Duodenal mucosa (tissue), 2 donors: ENCODE data around the gene RNF130.
"Not testable (repeated sequence)": the region's sequence is repeated elsewhere in the genome, so short reads cannot be mapped to it uniquely, and the experiment has no call there.

Source experiments
- H3K27ac ChIP-seq: one replicate; pipeline ENCODE4 v1.7.0; 2013; ENCODE audit warnings: low read depth, low read length
- H3K27me3 ChIP-seq, 2 donors: one replicate each; pipeline ENCODE4 v1.7.0; 2013; ENCODE audit warnings: low read length in 2 of 2, control low read depth in 1 of 2; ENCODE audit not compliant: insufficient read depth in 2 of 2, control insufficient read depth in 1 of 2
- H3K36me3 ChIP-seq, 2 donors: one replicate each; pipeline ENCODE4 v1.7.0; 2013; ENCODE audit warnings: low read length in 2 of 2, control low read depth in 1 of 2; ENCODE audit not compliant: insufficient read depth in 2 of 2, control insufficient read depth in 1 of 2
- H3K4me1 ChIP-seq, 2 donors: one replicate each; pipeline ENCODE4 v1.7.0; 2013; ENCODE audit warnings: low read length in 2 of 2, control low read depth in 1 of 2; ENCODE audit not compliant: insufficient read depth in 2 of 2, control insufficient read depth in 1 of 2
- H3K4me3 ChIP-seq, 2 donors: one replicate each; pipeline ENCODE4 v1.7.0; 2013; ENCODE audit warnings: low read length in 2 of 2, low read depth in 1 of 2
- H3K9ac ChIP-seq, 2 donors: one replicate each; pipeline ENCODE4 v1.7.0; 2013; ENCODE audit warnings: low read length in 2 of 2, low read depth in 1 of 2
- H3K9me3 ChIP-seq, 2 donors: one replicate each; pipeline ENCODE4 v1.7.0; 2013; ENCODE audit warnings: low read length in 2 of 2, control low read depth in 1 of 2; ENCODE audit not compliant: control insufficient read depth in 1 of 2

The RNF130 gene

DNA sequence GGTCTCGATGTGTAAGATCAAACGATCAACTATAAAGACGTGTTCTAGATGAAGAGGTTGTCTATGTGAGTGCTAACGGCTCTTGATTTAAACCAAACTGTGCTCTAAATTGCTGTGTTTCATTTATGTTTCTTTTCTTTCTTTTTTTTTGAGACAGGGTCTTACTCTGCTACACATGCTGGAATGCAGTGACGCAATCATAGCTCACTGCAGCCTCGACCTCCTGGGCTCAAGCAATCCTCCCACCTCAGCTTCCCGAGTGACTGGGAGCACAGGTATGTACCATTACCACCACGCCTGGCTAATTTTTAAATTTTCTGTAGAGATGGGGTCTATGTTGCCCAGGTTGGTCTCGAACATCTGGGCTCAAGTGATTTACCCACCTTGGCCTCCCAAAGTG is 24.0 kb upstream of the RNF130 start:
- no peak overlapping the region for H3K9ac ChIP-seq
- H3K27me3 ChIP-seq = no peaks in the 10 kb centered on the region
- H3K27ac ChIP-seq = no peak overlapping the region
- H3K9me3 ChIP-seq = no peaks in the 10 kb centered on the region
- no peak overlapping the region for H3K4me3 ChIP-seq
- H3K36me3 ChIP-seq = no peaks in the 10 kb centered on the region
- peaks cover 0 to 8% of the 10 kb centered on the region in 2 donors for H3K4me1 ChIP-seq

DNA sequence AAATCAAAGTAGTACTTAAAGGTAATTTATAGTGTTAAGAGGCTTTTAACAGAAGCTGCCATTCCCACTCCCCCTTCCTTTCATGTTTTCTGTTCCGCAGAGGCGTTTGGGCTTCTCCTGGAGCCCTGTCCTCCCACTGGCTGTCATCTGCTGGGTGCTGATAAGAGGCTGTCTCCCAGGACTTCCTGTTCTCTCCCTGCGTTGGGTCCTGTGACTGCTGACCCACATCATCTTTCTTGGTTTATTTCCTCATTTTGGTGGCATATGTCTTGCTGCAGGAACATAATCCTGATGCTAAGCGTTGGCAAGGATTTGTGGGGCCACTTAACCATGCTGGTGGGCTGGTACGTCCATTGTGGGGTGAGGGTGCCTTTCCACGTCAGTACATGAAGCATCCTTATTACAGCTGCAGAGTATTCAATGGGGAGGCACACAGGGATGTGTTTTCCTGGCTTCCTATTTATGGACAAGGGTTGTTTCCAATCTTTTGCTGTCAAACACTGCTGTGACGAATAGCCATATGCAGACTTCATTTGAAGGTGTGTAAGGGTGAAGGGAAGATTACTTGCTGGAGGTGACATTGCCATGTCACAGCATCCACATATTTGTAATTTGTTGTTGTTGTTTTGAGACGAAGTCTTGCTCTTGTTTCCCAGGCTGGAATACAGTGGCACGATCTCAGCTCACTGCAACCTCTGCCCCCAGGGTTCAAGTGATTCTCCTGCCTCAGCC is 22.3 kb upstream of the RNF130 start:
- Histone ChIP-seq H3K36me3 (no peaks in the 10 kb centered on the region), H3K4me1 (peaks cover 0 to 8% of the 10 kb centered on the region in 2 donors), H3K9me3 (no peaks in the 10 kb centered on the region), H3K27me3 (no peaks in the 10 kb centered on the region), H3K27ac (no peak overlapping the region), H3K4me3 (no peak overlapping the region), H3K9ac (no peak overlapping the region)

- Histone ChIP-seq H3K27ac (no peak overlapping the region), H3K9me3 (no peaks in the 10 kb centered on the region)
Measured at GRCh38 chr5:180093241-180093640, 21.7 kb upstream of the RNF130 start.

DNA sequence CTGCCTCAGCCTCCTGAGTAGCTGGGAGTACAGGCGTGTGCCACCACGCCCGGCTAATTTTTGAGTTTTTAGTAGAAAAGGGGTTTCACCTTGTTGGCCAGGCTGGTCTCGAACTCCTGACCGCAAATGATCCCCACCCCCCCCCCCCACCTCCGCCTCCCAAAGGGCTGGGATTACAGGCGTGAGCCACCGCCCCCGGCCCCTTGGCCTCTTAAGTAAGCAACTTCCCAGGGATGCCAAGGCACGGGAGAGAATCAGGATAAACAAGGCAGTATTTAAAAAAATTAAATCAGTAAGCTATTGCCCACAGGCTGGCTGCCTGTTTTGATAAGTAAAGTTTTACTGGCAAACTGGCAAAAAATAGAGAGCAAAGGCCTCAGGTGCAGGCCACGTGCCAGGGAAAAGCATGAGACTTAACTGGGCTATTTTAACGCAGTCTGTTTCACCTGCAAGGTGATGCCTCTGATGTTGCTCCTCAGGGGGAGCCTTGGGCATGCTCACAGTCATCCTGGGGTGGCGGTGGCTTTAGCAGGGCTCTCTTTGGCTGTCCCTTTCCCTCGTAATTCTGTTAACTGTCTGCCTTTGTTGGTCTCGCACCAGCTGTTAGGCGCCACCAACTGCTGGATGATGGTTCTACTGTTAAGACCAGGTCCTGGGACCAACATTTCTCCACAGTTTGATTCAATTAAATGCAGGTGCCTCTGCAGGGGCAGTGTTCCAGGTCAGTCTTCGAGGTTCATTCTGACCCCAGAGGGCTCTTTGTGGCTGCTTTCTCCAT is 19.4 kb upstream of the RNF130 start:
- Histone ChIP-seq H3K27ac (no peak overlapping the region), H3K27me3 (no peaks in the 10 kb centered on the region), H3K9ac (no peak overlapping the region), H3K4me3 (peak overlapping the region in 1 of 2 donors; percentile 65), H3K4me1 (peaks cover 0 to 8% of the 10 kb centered on the region in 2 donors), H3K9me3 (no peaks in the 10 kb centered on the region), H3K36me3 (no peaks in the 10 kb centered on the region)

More at GRCh38 chr5:180093241-180093640, 21.7 kb upstream of the RNF130 start:
- no peaks in the 10 kb centered on the region for H3K36me3 ChIP-seq
- H3K4me1 ChIP-seq = peaks cover 0 to 8% of the 10 kb centered on the region in 2 donors
- no peak overlapping the region for H3K4me3 ChIP-seq
- H3K9ac ChIP-seq = no peak overlapping the region
- H3K27me3 ChIP-seq = no peaks in the 10 kb centered on the region

- no peaks in the 10 kb centered on the region for H3K27me3 ChIP-seq
- peak overlapping the region; percentile 60 to 65 for H3K4me3 ChIP-seq
- peak overlapping the region; percentile 36 for H3K27ac ChIP-seq
- H3K4me1 ChIP-seq = peaks cover 0 to 10% of the 10 kb centered on the region in 2 donors
- H3K9ac ChIP-seq = peak overlapping the region; percentile 35 to 64
- no peaks in the 10 kb centered on the region for H3K9me3 ChIP-seq
- no peaks in the 10 kb centered on the region for H3K36me3 ChIP-seq
Measured at GRCh38 chr5:180090098-180090768, 18.7 kb upstream of the RNF130 start.

GRCh38 chr5:180089628-180090027 is 18.1 kb upstream of the RNF130 start:
- not testable (repeated sequence) for H3K9ac ChIP-seq, H3K36me3 ChIP-seq, H3K27me3 ChIP-seq, H3K9me3 ChIP-seq, H3K27ac ChIP-seq, H3K4me3 ChIP-seq
- peaks cover 3 to 14% of the 10 kb centered on the region in 2 donors for H3K4me1 ChIP-seq

- Histone ChIP-seq H3K36me3 (no peaks in the 10 kb centered on the region), H3K9me3 (no peaks in the 10 kb centered on the region), H3K9ac (no peak overlapping the region), H3K27me3 (no peaks in the 10 kb centered on the region), H3K27ac (no peak overlapping the region), H3K4me3 (no peak overlapping the region), H3K4me1 (peaks cover 5 to 15% of the 10 kb centered on the region in 2 donors)
Measured at GRCh38 chr5:180088561-180088960, 17.0 kb upstream of the RNF130 start.

DNA sequence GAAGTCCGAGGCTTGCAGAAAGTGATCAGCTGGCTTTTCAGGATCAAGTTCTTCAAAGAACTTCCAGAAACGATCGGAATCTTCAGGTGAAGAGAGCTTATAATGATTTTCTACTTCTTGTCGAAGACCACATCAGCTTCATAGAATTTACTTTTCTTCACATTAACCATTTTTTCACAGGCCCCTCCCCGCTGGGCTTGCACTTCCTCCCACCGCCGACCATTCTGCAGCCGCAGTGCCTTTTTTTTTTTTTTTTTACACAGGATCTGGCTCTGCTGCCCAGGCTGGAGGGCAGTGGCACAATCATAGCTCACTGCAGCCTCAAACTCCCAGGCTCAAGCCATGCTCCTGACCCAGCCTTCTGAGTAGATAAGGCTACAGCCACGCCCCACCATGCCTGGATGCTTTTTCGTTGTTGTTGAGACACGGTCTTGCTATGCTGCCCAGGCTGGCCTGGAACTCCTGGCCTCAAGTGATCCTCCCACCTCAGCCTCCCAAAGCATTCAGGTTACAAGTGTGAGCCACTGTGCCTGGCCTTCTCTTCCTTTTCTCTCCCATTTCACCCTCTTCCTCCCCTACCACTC is 15.3 kb upstream of the RNF130 start:
- no peaks in the 10 kb centered on the region for H3K27me3 ChIP-seq
- H3K4me3 ChIP-seq = no peak overlapping the region
- no peak overlapping the region for H3K27ac ChIP-seq
- H3K36me3 ChIP-seq = no peaks in the 10 kb centered on the region
- no peaks in the 10 kb centered on the region for H3K9me3 ChIP-seq
- H3K9ac ChIP-seq = no peak overlapping the region
- H3K4me1 ChIP-seq = peaks cover 5 to 15% of the 10 kb centered on the region in 2 donors

DNA sequence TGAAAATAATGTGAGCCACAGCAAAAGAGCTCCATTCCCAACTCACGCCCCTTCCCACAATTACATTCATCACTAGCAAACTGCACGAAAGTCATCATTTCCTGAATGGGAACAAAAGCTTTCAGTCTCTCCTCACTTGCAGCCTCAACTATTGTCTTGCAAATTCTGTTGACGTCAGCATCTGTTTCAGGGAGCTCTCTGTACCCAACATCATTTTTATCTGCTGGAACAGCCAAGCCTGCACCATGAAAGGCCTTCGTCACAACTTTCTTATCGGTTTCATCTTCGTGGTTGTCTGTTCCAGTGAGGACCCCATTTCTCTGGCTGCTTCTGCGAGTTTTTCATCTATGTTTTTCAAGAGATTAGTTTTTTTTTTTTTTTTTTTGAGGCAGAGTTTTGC is 14.3 kb upstream of the RNF130 start:
- Histone ChIP-seq H3K36me3 (no peaks in the 10 kb centered on the region), H3K4me1 (peaks cover 5 to 7% of the 10 kb centered on the region in 2 donors), H3K27me3 (no peaks in the 10 kb centered on the region), H3K9ac (no peak overlapping the region), H3K9me3 (no peaks in the 10 kb centered on the region), H3K27ac (no peak overlapping the region), H3K4me3 (no peak overlapping the region)
